ENCODE measurements around the gene NFIB. TPM values are rescaled to one million over a fixed set of nuclear protein-coding genes. Genes with fewer than 3 reads are reported as not detected.

The NFIB gene
- total RNA-seq, 1 experiment from 2014 or later, result 18.6 TPM

- ATAC-seq (no peak), DNase-seq (no peak)
- H3K4me2 ChIP-seq (ENCODE audit: low read length), result peak overlapping the region; percentile 18; the same call in 1 of the 2 replicates
- H3K9me2 ChIP-seq (replicated peaks; ENCODE audit: low read length), result no peaks in the 10 kb centered on the region
- no peak overlapping the region for H3K9ac ChIP-seq (ENCODE audit: low read length)
- POLR2A ChIA-PET (ENCODE audit: unreplicated experiment), result no interaction called here
- H2AFZ ChIP-seq (ENCODE audit: low read length), result no peak overlapping the region
- H3K36me3 ChIP-seq (ENCODE audit: low read depth, low read length), result no peaks in the 10 kb centered on the region
- no peaks in the 10 kb centered on the region for H3F3A ChIP-seq (ENCODE audit: low read length, unreplicated experiment)
- peaks cover 6% of the 10 kb centered on the region; the same call in 1 of the 2 replicates for H3K79me2 ChIP-seq (ENCODE audit: low read length)
- intact Hi-C loops (cut with micrococcal nuclease), result no loop called here
- no peak overlapping the region for H3K4me3 ChIP-seq (ENCODE audit: low read length)
- peaks cover 21% of the 10 kb centered on the region for H3K4me1 ChIP-seq (ENCODE audit: insufficient read depth, low read length)
- H4K20me1 ChIP-seq (ENCODE audit: low read length), result no peaks in the 10 kb centered on the region
- H3K9me3 ChIP-seq (ENCODE audit: low read length), result no peaks in the 10 kb centered on the region
- H3K27ac ChIP-seq (ENCODE audit: low read length), result peak overlapping the region; percentile 84
- no peaks in the 10 kb centered on the region for H3K27me3 ChIP-seq (ENCODE audit: low read length)
- no TSS peak for BruUV-seq (replicated peaks)
- CTCF ChIA-PET, result no interaction called here
- no peak for TF ChIP-seq CTCF (conservative IDR thresholded peaks at IDR 0.05; ENCODE audit: low read depth, low read length)
- TF ChIP-seq EZH2phosphoT487 (IDR thresholded peaks at IDR 0.05; ENCODE audit: borderline replicate concordance, low read length), result no peak
- no peak for TF ChIP-seq EZH2 (IDR thresholded peaks at IDR 0.05; ENCODE audit: low read length, unreplicated experiment)
Measured at GRCh38 chr9:14159440-14160216, 154.3 kb downstream of the NFIB start.

DNA sequence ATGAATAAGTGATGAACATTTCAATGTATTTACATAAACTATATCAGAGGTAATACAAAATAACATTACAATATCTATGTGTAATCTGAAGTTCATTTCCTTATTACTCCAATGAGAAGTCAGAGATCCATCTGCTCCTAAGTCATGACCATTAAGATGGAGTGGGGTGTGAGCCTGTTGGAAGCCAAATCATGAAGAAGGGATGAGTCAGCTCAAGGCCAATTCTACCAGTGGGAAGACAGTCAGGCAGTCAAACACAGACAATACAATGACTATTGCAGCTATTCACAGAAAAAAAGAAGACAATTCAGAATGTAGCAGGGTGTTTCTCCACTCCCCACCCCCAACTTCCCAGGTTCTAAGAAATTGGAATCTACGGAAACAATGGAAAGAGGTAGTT is 155.0 kb downstream of the NFIB start:
- H3K9ac ChIP-seq (ENCODE audit: low read length), result no peak overlapping the region
- peaks cover 21% of the 10 kb centered on the region for H3K4me1 ChIP-seq (ENCODE audit: insufficient read depth, low read length)
- H3K27ac ChIP-seq (ENCODE audit: low read length), result peak overlapping the region; percentile 84
- H3K9me2 ChIP-seq (replicated peaks; ENCODE audit: low read length), result no peaks in the 10 kb centered on the region
- H3K4me3 ChIP-seq (ENCODE audit: low read length), result no peak overlapping the region
- ChIA-PET CTCF (no interaction called here), POLR2A (ENCODE audit: unreplicated experiment) (no interaction called here)
- H3K79me2 ChIP-seq (ENCODE audit: low read length), result 0 out of 2 replicates have a peak, but pooled peaks cover 6% of the 10 kb centered on the region
- no peaks in the 10 kb centered on the region for H3K27me3 ChIP-seq (ENCODE audit: low read length)
- H3F3A ChIP-seq (ENCODE audit: low read length, unreplicated experiment), result no peaks in the 10 kb centered on the region
- TF ChIP-seq EZH2 (IDR thresholded peaks at IDR 0.05; ENCODE audit: low read length, unreplicated experiment), result no peak
- no peak for TF ChIP-seq EZH2phosphoT487 (IDR thresholded peaks at IDR 0.05; ENCODE audit: borderline replicate concordance, low read length)
- TF ChIP-seq CTCF (conservative IDR thresholded peaks at IDR 0.05; ENCODE audit: low read depth, low read length), result no peak
- no peaks in the 10 kb centered on the region for H3K36me3 ChIP-seq (ENCODE audit: low read depth, low read length)
- H3K4me2 ChIP-seq (ENCODE audit: low read length), result peak overlapping the region; percentile 18; the same call in 1 of the 2 replicates
- intact Hi-C loops (cut with micrococcal nuclease), result no loop called here
- DNase-seq, result peak; percentile 67
- BruUV-seq (replicated peaks), result no TSS peak
- H2AFZ ChIP-seq (ENCODE audit: low read length), result no peak overlapping the region
- H3K9me3 ChIP-seq (ENCODE audit: low read length), result no peaks in the 10 kb centered on the region
- peak; percentile 95 for ATAC-seq
- no peaks in the 10 kb centered on the region for H4K20me1 ChIP-seq (ENCODE audit: low read length)

Data from PC-3 (cell line).